HG02884 (cell line): ENCODE measurements around the gene POPDC2.
"Not testable (repeated sequence)": the region's sequence is repeated elsewhere in the genome, so short reads cannot be mapped to it uniquely, and the experiment has no call there.

Experiments
- ATAC-seq: cut with Tn5 transposase; IDR thresholded peaks from one replicate; pipeline ENCODE4 v1.9.1; 2021; ENCODE audit warnings: mild to moderate bottlenecking, moderate library complexity; ENCODE audit not compliant: unreplicated experiment

Gene POPDC2

GRCh38 chr3:119620899-119621298 is 39.5 kb downstream of the POPDC2 start:
- ATAC-seq, result no peak

GRCh38 chr3:119619094-119619493 is 41.3 kb downstream of the POPDC2 start:
- no peak for ATAC-seq

- no peak for ATAC-seq
Observed at GRCh38 chr3:119616056-119616455, 44.3 kb downstream of the POPDC2 start.

- no peak for ATAC-seq
Observed at GRCh38 chr3:119613872-119614271, 46.5 kb downstream of the POPDC2 start.

- peak; percentile 57 for ATAC-seq
Observed at GRCh38 chr3:119613201-119613600, 47.2 kb downstream of the POPDC2 start.

- ATAC-seq, result no peak
Observed at GRCh38 chr3:119611664-119612063, 48.7 kb downstream of the POPDC2 start.

- ATAC-seq, result no peak
Observed at GRCh38 chr3:119609301-119609700, 51.1 kb downstream of the POPDC2 start.

- ATAC-seq, result no peak
Observed at GRCh38 chr3:119608405-119609000, 51.9 kb downstream of the POPDC2 start.

- ATAC-seq, result no peak
Observed at GRCh38 chr3:119604878-119605277, 55.5 kb downstream of the POPDC2 start.

GRCh38 chr3:119602676-119603075 is 57.7 kb downstream of the POPDC2 start:
- ATAC-seq, result no peak

- no peak for ATAC-seq
Observed at GRCh38 chr3:119601154-119601553, 59.2 kb downstream of the POPDC2 start.

- ATAC-seq, result peak; percentile 52
Observed at GRCh38 chr3:119600732-119601131, 59.7 kb downstream of the POPDC2 start.

GRCh38 chr3:119599558-119600174 is 60.7 kb downstream of the POPDC2 start:
- no peak for ATAC-seq

GRCh38 chr3:119598410-119599098 is 61.8 kb downstream of the POPDC2 start:
- peak; percentile 49 for ATAC-seq

GRCh38 chr3:119597548-119598288 is 62.7 kb downstream of the POPDC2 start, which contains the start of gene PLA1A:
Gene PLA1A, plus strand, starts transcription at chr3:119597885. Its CDS starts 29 bp downstream, at chr3:119597914.
- no peak for ATAC-seq

GRCh38 chr3:119596398-119596797 is 64.0 kb downstream of the POPDC2 start:
- ATAC-seq, result no peak

- no peak for ATAC-seq
Observed at GRCh38 chr3:119595639-119596334, 64.6 kb downstream of the POPDC2 start.

GRCh38 chr3:119594929-119595328 is 65.5 kb downstream of the POPDC2 start:
- ATAC-seq, result not testable (repeated sequence)

- ATAC-seq, result no peak
Observed at GRCh38 chr3:119594066-119594465, 66.3 kb downstream of the POPDC2 start.

- ATAC-seq, result no peak
Observed at GRCh38 chr3:119592861-119593260, 67.5 kb downstream of the POPDC2 start.
